HG03108 (cell line): Measurements from ENCODE around the gene LDLRAD4.
"Not testable (repeated sequence)": the region's sequence is repeated elsewhere in the genome, so short reads cannot be mapped to it uniquely, and the experiment has no call there.

Experiments used
- ATAC-seq: cut with Tn5 transposase; IDR thresholded peaks from one replicate; pipeline ENCODE4 v1.9.1; 2021; ENCODE audit warnings: moderate library complexity; ENCODE audit not compliant: unreplicated experiment

LDLRAD4 gene

DNA sequence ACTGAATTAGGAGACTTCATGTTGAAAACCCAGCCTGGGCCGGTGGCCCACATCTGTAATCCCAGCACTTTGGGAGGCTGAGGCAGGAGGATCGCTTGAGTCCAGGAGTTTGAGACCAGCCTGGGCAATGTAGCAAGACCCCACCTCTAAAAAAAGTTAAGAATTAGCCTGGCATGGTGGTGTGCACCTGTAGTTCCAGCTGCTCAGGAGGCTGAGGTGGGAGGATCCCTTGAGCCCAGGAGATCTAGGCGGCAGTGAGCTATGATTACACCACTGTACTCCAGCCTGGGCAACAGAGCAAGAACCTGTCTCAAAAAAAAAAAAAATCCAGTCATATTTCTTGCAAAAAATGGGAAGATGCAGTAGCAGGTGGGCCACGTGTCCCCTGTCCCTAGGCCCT, 257.8 kb downstream of the LDLRAD4 start:
- not testable (repeated sequence) for ATAC-seq

DNA sequence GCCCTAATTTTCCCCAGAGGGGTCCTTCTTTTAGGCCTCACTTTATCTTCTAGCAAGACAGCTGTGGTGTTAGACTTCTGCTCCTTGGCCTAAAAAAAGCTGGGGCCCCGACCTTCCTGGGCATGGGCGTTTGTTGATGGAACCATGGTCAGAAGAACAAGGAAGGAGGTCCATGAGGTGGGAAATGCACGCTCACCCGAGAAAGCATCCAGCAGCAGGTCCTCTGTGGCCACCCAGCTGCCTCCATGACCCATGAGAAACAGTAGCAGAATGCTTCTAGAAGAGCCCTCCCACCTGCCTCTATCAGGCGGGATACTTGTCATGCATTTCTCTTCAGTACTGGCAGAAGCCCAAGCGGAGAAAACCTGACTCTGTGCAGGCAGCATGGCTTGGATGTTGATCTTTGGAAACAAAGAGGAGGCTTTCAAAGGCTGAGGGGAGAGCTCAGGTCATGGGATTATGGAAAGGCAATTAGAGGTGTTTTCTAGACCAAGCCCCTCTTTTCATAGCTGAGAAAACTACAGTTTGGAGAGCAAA, 258.7 kb downstream of the LDLRAD4 start:
- ATAC-seq = no peak

- no peak for ATAC-seq
Observed at GRCh38 chr18:13480571-13481255, 262.2 kb downstream of the LDLRAD4 start.

GRCh38 chr18:13481331-13481730, 262.8 kb downstream of the LDLRAD4 start:
- ATAC-seq = no peak

DNA sequence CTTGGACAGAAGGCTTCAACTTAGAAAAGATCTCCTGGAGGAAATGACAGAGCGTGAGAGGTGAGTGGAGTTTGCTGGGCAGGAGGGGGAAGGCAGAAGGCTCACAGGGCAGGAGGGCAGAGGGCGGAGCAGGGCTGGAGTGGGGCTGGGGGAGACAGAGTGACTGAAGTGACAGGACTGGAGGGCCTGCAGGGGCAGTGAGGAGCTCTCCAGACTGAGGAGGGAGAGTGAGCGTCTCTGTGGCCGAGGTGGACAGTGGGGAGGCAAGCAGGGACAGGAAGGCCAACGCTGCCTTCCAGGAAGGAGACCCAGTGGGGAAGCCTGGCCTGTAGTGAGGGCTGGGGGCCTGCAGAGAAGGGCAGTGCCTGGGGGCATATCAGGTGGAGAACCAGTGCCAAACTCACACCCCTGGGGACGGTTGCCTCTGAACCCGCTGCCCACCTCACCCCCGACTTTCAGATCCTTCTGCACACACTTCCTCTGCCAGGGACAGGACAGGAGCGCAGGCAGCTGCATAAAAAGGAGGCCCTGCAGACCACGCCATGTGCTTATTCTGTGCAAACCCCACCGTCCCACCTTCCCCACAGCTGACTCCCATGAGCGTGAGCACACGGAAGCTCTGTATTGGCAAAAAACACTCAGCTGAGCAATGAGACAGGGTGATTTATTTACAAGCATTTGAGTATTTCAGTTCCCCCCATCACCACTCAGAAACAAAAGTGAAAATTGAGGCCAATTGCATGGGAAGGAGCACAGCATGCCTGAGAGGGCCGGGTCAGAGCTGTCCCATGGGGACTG, 263.5 kb downstream of the LDLRAD4 start:
- peak; percentile 84 for ATAC-seq

DNA sequence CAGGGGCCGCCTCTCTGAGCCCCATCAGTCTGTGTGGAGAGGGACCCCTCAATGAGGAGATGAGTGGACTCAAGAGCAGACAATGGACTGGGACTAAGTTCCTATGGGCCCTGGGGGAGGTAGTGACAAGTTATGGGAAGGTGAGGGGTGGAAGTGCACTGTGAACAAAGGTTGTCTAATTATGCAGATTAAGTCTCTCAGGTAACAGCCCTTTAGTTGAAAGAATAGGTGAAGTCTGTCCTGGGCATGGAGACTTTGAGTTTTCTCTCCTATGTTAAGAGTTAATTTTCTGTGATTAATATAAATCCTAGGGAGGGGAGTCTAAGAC, 264.0 kb downstream of the LDLRAD4 start:
- no peak for ATAC-seq

GRCh38 chr18:13483316-13484270, 265.0 kb downstream of the LDLRAD4 start:
- no peak for ATAC-seq

- no peak for ATAC-seq
Observed at GRCh38 chr18:13485182-13485581, 266.6 kb downstream of the LDLRAD4 start.

DNA sequence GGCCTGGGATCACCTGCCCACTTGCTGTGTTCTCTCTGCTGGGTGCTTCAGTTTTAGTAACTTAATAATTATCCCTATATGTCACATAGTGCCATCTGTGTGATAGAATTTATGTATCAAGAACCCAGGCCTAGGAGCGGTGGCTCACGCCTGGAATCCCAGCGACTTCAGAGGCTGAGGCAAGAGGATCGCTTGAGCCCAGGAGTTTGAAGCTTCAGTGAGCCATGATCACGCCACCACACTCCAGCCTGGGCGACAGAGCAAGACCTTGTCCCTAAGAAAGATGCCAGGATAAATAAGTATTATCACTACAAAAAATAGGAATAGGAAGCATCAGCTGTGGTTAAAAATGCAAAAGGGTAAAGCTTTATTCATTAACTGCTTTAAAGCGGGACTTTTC, 267.0 kb downstream of the LDLRAD4 start:
- no peak for ATAC-seq

DNA sequence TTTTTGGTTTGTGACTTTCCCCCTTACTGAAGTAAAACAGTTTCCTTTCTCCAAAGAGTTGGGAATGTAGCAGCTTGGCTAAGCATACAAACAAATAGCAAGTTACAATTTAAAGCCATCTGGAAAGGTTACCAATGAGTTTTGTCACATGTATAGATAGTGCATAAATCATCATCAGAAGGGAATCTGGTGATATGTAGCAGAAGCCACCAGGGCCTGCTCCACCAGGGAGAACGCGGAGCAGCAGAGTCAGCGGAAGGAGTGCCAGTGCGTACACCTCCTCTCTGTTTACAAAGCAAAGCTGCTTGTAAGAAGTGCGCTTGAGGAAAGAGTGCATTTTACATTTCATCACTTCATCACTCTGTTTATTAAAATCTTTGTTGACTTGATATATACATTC, 267.7 kb downstream of the LDLRAD4 start:
- no peak for ATAC-seq

DNA sequence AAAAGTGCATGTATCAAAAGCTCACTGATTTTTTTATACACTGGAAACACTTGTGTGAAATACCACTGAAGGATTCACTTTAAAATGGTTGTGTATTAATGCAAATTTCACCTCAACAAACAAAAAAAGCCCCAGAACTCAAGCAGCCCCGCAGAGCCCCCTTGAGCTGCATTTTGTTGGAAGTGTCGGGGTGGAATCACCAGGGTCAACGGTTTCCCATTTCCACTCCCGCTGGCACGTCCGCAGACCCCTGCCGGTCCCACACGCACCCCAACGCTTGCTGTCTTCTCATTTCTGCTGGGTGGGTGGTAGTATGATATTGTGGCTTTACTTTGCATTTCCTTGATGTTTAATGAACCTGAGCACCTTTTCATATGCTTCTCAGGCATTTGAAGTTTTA, 268.1 kb downstream of the LDLRAD4 start:
- ATAC-seq = no peak

DNA sequence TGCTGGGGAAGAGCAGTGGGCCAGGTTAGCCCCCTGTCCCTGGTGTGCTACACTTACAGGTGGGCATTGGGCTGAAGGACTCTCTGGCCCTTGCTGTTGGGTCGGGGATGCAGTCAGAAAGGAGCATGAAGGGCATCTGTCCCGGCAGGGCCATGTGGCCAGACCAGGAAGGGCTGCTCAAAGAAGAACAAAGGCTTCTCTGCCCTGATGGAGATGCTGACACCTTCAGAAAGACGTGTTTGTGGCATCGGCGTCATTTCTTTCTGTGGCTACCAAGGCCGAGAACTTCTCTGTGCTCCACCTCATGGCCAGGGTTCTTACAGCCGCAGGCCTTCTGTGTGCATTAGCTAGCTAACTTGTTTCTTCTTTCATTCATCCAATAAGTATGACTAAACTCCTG, 268.7 kb downstream of the LDLRAD4 start:
- ATAC-seq = no peak

DNA sequence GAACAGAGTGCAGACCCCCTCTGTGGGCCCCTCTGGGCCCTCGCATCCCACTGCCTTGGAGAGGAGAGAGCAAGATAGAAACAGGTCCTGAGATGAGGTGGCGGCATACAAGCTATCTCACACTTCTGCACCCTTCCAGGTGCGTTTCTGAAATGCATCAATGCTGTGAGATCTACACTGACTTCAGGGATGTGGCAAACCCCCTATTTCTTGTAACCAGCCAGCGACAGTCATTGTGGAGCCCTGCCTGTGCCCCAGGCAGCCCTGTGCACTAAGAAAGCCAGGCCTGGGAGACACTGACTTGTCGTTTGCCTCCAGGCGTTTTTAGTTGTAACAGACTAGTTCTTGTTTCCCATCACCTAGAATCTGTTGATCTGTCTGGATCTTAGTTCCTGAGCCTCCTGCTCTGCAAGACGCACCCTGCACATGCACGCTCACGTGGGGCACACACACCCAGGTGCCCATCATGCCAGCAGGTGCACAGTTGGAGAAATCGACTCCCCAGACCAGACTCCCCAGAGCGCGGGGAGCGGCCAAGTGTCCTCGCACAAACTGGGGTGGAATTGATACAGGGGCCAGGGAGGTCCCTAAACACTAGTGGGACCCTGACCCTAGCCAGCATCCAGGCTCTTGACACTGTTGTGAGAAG, 269.8 kb downstream of the LDLRAD4 start:
- no peak for ATAC-seq

- ATAC-seq = not testable (repeated sequence)
Observed at GRCh38 chr18:13489303-13489702, 270.7 kb downstream of the LDLRAD4 start.

- no peak for ATAC-seq
Observed at GRCh38 chr18:13491138-13491537, 272.6 kb downstream of the LDLRAD4 start.

- ATAC-seq = no peak
Observed at GRCh38 chr18:13492314-13492713, 273.8 kb downstream of the LDLRAD4 start.

DNA sequence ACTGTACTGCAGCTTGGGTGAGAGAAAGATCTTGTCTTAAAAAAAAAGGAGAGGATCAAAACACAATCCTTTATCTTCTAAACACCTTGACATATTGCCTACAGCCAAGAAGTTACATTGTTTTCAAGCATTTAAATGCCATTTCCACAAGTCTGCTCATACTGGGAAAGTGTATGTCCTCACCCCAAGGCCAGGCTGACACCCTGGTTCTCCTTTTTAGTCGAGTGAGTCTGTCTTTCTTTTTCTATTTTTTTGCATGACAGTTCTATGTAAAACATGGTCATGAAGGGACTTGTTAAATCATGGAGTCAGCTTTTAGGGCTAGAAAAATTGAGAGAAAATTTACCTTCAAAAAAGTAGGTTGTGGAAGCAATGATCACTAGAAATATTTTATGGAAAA, 274.5 kb downstream of the LDLRAD4 start:
- no peak for ATAC-seq

DNA sequence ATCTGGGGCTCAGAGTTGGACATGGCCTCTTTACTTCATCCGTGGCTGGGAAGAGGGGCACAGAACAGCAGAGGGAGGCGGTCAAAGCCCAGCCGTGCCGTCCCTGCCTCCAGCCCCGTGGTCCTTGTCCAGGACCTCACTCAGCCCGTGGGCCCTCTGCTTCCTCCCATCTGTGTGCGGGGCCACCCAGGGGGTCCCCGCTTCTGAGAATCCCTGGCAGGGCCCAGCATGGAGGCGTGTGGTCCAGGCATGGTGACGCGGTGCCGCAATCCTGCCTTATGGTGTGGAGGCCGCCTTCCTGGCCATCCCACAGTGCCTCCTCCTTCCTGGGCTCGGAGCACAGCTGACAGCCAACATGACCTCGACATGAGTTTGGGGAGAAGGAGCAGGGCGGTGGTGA, 275.2 kb downstream of the LDLRAD4 start:
- ATAC-seq = no peak

DNA sequence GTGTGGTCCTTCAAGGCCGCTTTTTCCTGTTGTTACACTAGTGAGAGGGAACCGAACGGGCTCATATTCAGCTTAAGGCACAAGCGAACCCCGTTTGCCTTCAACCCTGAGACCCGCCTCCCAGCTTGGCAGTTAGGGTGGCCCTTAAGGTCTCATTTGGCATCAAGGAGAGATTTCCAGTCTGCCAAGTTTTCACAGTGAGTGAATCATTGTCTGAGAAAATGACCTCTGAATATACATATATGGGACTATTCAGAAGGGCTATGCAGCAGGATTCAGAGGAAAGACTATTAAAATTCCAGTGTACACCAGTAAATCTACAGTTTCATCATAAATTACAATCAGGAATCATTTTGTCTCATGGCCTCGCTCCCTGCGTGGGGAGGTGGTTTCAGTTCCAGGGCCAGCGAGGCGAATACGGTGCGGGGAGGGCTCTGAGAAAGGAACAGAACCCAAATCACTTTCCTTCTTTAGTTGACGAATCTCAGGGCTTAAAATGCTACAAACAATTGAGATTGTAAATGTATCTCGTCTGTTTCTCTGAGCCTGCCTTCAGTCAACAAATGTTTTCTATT, 276.4 kb downstream of the LDLRAD4 start:
- ATAC-seq = no peak

DNA sequence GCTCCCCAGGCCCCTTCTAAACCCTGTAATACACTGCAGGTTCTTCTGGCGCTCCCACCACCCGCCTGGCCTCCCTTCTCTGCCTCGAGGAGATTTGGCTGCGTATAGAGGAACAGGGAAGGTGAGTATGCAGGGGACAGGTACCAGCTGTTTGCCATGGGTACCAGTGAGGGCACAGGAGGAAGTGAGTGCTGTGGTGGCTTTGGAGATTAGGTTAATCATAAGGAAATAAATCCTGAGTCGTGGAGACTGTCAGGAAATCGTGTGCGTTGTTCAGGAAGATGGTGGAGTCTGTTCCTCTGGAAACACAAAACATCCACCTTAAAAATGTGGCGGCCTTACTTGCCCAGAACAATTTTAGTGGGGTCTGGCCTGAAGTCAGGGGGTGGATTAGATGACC, 277.4 kb downstream of the LDLRAD4 start:
- ATAC-seq = no peak
